Psoas muscle (tissue), 8 donors: ENCODE data around the gene DIAPH1. TPM values are rescaled to one million over a fixed set of nuclear protein-coding genes. Genes with fewer than 3 reads are reported as not detected.

ENCODE experiments used
- ATAC-seq, 4 donors: fragments of 200-7000 bp; cut with Tn5 transposase; one replicate each; pipeline ENCODE4 v1.9.1; 2020; ENCODE audit warnings: moderate library complexity in 3 of 4, mild to moderate bottlenecking in 2 of 4
- DNase-seq, 2 donors: peaks; one replicate each; pipeline ENCODE4 v3.0.0-alpha.2; 2020
- H3K27ac ChIP-seq: fragments of 200-600 bp; one replicate; pipeline ENCODE4 v1.8.0; 2022
- H3K27me3 ChIP-seq, 3 donors: fragments of 200-600 bp in 1 of 3; one replicate each; pipeline versions ENCODE4 v1.6.1 to v1.8.0; 2013 to 2022; ENCODE audit warnings: low read length in 2 of 3, mild to moderate bottlenecking in 2 of 3, moderate library complexity in 1 of 3; ENCODE audit not compliant: insufficient read depth in 3 of 3
- H3K36me3 ChIP-seq, 2 donors: fragments of 200-600 bp in 1 of 2; one replicate each; pipeline versions ENCODE4 v1.6.1 to v1.8.0; 2013 to 2022; ENCODE audit warnings: low read depth in 1 of 2, mild to moderate bottlenecking in 1 of 2, moderate library complexity in 1 of 2; ENCODE audit not compliant: insufficient read depth in 1 of 2
- H3K4me1 ChIP-seq: fragments of 200-600 bp; one replicate; pipeline ENCODE4 v1.8.0; 2022
- H3K4me3 ChIP-seq: fragments of 200-600 bp; one replicate; pipeline ENCODE4 v1.8.0; 2022; ENCODE audit warnings: mild to moderate bottlenecking
- H3K9me3 ChIP-seq: fragments of 200-600 bp; one replicate; pipeline ENCODE4 v1.8.0; 2022
- CTCF ChIP-seq: fragments of 200-600 bp; IDR thresholded peaks from one replicate; pipeline ENCODE4 v1.8.0; 2022; ENCODE audit warnings: antibody characterized with exemption
- WGBS, 3 donors: extraction: QIAGEN DNeasy Blood & Tissue Kit; methylation state at CpG; one replicate each; pipeline versions ENCODE4 v1.1.6 to v1.1.7; 2013; 5-methylcytosine and 5-hydroxymethylcytosine counted together
- intact Hi-C, 2 donors: fragments of 100-400 bp; cut with DNase I; formaldehyde crosslinking; loops; one replicate each; pipeline versions ENCODE4 v1.11.0 to v1.14.2; 2022
- polyA plus RNA-seq, 3 donors: library from polyadenylated mRNA; stranded (reverse); fragments of 200-250 nt; gene quantifications; one replicate each; pipeline ENCODE4 v1.2.3, GENCODE V29; 2013
- total RNA-seq, 4 donors: library from RNA; stranded (reverse); fragmentation: NEBNext Ultra II Directional in 2 of 4; extraction: Animal tissue kit (Norgen Biotek cat#: 25700) in 2 of 4; gene quantifications; one replicate each; pipeline versions ENCODE4 v1.2.1 to v1.2.4, GENCODE V29; 2021 to 2023
- donor health status: healthy with polysubstance abuse.
- donor health status: DM: no; HTN: no; CAD: no; lungs with moderate emphysema.
- donor health status: Bipolar disorder and iron deficiency.
- donor health status: healthy.
- donor health status: DM: yes; HTN: yes; CAD: no.
- donor health status: DM: no; HTN: no; CAD: no.
- donor health status: DM: no; HTN: no; CAD: no.
- donor health status: DM: yes; HTN: yes; CAD: no.

The DIAPH1 gene
- total and polyA plus RNA-seq, 7 donors = 93.1 to 217 (median 137) TPM

- TF ChIP-seq CTCF = no peak
- 89 to 97% (median 96%) methylated on average over 2 of the region's 2 CpGs for WGBS, 3 donors
- DNase-seq (no peak), ATAC-seq (no peak)
- Histone ChIP-seq H3K36me3 (no peaks in the 10 kb centered on the region), H3K4me1 (peaks cover 8% of the 10 kb centered on the region), H3K27me3 (peaks cover 0 to 8% (median 0%) of the 10 kb centered on the region in 3 donors), H3K9me3 (no peaks in the 10 kb centered on the region), H3K27ac (no peak overlapping the region), H3K4me3 (no peak overlapping the region)
- intact Hi-C loops = no loop called here
Observed at GRCh38 chr5:141641634-141642267, 23.0 kb upstream of the DIAPH1 start.

- intact Hi-C loops = no loop called here
- DNase-seq (no peak), ATAC-seq (no peak)
- TF ChIP-seq CTCF = no peak
- peaks cover 8% of the 10 kb centered on the region for H3K4me1 ChIP-seq
- no peak overlapping the region for H3K4me3 ChIP-seq
- no peaks in the 10 kb centered on the region for H3K9me3 ChIP-seq
- peaks cover 0 to 8% (median 0%) of the 10 kb centered on the region in 3 donors for H3K27me3 ChIP-seq
- WGBS, 3 donors = 78 to 82% (median 79%) methylated on average over 9 of the region's 9 CpGs
- no peaks in the 10 kb centered on the region for H3K36me3 ChIP-seq
- no peak overlapping the region for H3K27ac ChIP-seq
Observed at GRCh38 chr5:141640698-141641097, 21.9 kb upstream of the DIAPH1 start.

- H3K4me1 ChIP-seq = peaks cover 13% of the 10 kb centered on the region
- ATAC-seq = no peak
- DNase-seq = no peak
- no peaks in the 10 kb centered on the region for H3K36me3 ChIP-seq
- H3K4me3 ChIP-seq = no peak overlapping the region
- intact Hi-C loops = no loop called here
- peaks cover 0 to 8% (median 0%) of the 10 kb centered on the region in 3 donors for H3K27me3 ChIP-seq
- H3K9me3 ChIP-seq = no peaks in the 10 kb centered on the region
- 81 to 92% (median 87%) methylated on average over 3 of the region's 3 CpGs for WGBS, 3 donors
- no peak for TF ChIP-seq CTCF
- H3K27ac ChIP-seq = no peak overlapping the region
Observed at GRCh38 chr5:141640051-141640415, 21.2 kb upstream of the DIAPH1 start.

GRCh38 chr5:141639357-141640050, 20.7 kb upstream of the DIAPH1 start:
- H3K4me1 ChIP-seq = peaks cover 15% of the 10 kb centered on the region
- no peak for TF ChIP-seq CTCF
- no peak overlapping the region for H3K27ac ChIP-seq
- no peak for DNase-seq
- WGBS, 3 donors = 83 to 92% (median 91%) methylated on average over 12 of the region's 12 CpGs
- H3K36me3 ChIP-seq = peaks cover 2% of the 10 kb centered on the region in 2 donors
- H3K4me3 ChIP-seq = no peak overlapping the region
- intact Hi-C loops = no loop called here
- no peaks in the 10 kb centered on the region for H3K9me3 ChIP-seq
- no peak for ATAC-seq
- H3K27me3 ChIP-seq = peaks cover 0 to 8% (median 0%) of the 10 kb centered on the region in 3 donors
